TTC549 (cell line): ENCODE measurements around the gene CIZ1.

Source experiments
- FAIRE-seq: peaks from 2 replicates; lab custom pipeline; 2012; peaks lifted over from hg19 to GRCh38; lab: Jason Lieb, UNC

CIZ1 gene

DNA sequence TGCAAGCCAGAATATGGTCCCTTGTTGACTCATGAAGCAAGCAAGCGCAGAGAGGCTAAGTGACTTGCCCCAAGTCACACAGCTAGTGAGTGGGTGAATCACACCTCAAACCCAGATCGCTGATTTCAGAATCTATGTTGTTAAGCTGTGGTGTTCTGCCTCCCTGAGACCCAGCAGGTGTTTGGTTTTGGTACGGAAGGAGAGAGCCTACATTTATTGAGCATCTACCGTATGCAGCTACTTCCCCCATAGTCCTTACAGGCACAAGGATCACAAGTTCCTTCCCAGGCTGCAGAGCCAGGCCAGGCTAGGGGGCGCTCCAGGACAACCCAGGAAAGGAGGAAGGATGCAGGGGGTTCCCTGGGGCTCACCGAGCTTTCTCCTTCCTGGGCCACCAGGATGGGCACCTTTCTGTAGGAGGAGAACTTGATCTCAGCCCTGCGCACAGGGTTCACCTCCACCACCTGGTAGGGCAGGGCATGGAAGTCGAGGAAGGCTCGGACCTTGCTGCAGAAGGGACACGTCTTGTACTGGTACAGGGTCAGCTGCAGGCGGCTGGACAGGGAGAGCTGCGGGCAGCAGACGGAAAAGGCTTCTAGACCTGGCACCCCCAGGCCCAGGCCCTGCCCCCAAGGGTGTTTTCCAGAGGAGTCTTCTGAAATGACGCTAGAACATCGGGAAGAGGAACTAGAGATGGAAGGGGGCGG, 66.3 kb downstream of the CIZ1 start:
- FAIRE-seq, result no peak

- no peak for FAIRE-seq
These were observed 66.9 kb downstream of the CIZ1 start for GRCh38 chr9:128124451-128124850.

GRCh38 chr9:128123451-128124080, 67.8 kb downstream of the CIZ1 start:
- FAIRE-seq, result no peak

DNA sequence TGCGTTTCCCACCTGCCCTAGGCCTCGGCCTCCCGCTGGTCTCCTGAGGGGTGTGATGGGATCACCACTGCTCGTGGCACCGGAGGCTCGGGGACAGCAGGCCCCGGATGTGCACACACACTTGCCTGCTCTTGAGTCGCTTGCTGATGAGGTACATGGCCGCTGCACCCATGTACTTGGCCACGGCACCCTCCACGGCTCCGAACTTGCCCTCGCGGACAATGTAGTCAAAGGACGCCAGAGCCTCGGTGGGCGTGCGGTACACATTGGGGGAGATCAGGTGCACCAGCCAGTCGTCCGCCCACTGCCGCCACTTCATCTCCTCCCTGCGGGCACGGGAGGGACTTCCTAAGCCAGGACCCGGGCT, 68.6 kb downstream of the CIZ1 start:
- FAIRE-seq, result no peak

GRCh38 chr9:128121924-128122808, 69.2 kb downstream of the CIZ1 start:
- FAIRE-seq, result no peak

GRCh38 chr9:128121466-128121810, 69.9 kb downstream of the CIZ1 start:
- FAIRE-seq, result no peak

- no peak for FAIRE-seq
These were observed 70.5 kb downstream of the CIZ1 start for GRCh38 chr9:128120741-128121465.

GRCh38 chr9:128120061-128120740, 71.2 kb downstream of the CIZ1 start:
- FAIRE-seq, result no peak

- no peak for FAIRE-seq
These were observed 72.3 kb downstream of the CIZ1 start for GRCh38 chr9:128118971-128119665.

GRCh38 chr9:128118472-128118857, 72.9 kb downstream of the CIZ1 start:
- FAIRE-seq, result no peak

GRCh38 chr9:128117613-128118471, 73.5 kb downstream of the CIZ1 start:
- FAIRE-seq, result peak; percentile 33

GRCh38 chr9:128116104-128117083, 75.0 kb downstream of the CIZ1 start:
- no peak for FAIRE-seq
